Inflammatory macrophage treated with lipopolysaccharide for 1 hour (primary cell): ENCODE results near the gene NFIX.

Experiments used
- DNase-seq, 2 donors: peaks; one replicate each; pipeline ENCODE4 v3.0.0-alpha.2; 2020 to 2022

Gene NFIX

DNA sequence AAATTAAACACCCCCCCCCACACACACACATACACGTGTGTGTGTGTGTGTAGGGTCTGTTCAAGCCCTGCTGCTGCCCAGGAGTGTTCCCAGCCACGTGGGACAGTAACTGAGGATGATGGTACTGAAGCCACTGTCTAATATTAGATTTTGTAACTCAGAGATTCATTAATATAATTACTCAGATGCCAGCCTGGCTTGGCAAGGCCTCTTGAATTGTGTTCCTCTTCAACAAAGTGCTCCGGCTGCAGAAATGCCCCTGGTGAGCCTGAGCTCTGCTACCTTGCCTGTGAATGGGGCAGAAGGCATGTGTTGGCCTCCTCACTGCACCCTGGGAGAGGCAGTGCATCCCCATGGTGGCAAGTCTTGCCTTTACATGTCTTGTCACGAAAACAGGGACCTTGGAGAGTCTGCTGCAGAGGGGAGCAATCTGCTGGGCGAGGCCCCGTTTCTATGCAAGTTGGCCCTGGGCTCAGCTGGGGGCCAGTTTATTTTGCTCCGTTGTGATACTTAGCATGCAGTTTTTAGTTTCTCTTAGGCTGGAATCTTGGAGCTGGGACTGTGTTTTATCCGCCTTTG lies 44.0 kb downstream of the NFIX start:
- no peak for DNase-seq

DNA sequence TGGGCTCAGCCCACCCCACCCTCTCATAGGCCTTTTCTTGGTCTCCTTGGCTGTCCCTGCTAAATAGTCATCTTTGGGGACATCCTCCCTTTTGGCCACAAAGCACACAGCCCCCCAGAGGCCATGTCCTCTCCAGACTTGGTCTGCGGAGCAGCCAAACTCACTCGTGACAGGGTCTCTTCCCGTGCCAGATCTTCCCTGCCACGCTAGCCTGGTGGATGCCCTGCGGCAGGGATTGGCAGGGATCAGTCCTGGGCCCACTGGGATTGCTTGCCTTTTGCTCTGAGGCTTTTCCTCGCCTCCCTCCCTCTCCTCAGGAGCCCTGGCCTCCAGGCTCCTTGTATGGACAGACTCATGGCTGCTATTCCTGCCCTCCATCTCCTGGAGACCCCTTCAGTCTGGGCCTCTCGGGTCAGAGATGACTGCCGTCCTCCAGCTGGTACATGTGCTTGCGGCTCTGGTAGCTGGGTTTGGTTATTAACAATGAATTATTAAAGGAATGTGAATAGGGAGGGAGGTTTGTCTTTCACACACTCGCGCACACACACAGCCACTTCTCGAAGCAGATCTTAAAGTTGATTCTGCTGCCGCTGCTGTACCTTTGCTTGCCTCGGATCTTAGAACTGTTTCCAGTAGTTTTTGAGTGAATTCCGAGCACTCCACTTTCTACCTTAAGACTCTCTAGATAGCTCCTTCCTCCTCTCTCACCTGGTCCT lies 45.1 kb downstream of the NFIX start:
- DNase-seq: no peak

GRCh38 chr19:13040948-13041292 lies 45.6 kb downstream of the NFIX start:
- DNase-seq: no peak

DNA sequence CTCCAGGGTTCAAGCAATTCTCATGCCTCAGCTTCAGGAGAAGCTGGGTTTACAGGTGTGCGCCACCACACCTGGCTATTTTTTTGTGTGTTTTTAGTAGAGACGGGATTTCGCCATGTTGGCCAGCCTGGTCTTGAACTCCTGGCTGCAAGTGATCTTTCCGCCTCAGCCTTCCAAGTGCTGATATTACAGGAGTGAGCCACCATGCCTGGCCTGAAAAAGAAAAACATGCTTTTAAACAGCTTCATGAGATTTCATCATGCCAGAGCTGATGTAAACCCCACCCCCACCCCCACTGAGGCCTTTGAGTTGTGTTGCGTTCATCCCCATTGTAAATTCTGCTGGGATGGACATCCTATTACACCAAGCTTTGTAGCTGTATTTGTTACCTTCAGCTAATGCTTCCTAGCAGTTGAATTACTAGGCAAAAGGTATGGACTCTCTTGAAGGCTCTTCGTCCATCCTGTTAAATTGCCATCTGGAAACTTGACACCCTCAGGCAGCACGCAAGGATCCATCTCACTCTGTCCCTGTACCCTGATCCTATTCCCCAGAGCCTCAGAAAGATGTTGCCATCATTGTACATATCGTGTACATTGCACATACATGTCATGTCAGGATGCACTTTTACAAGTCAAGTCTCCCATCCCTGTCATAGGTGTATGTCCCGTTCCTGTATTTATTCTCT lies 47.3 kb downstream of the NFIX start:
- no peak for DNase-seq

GRCh38 chr19:13043285-13043684 lies 48.0 kb downstream of the NFIX start:
- DNase-seq: no peak

GRCh38 chr19:13044231-13044836 lies 49.1 kb downstream of the NFIX start:
- DNase-seq: no peak

- no peak for DNase-seq
Observed at GRCh38 chr19:13045812-13046211, 50.5 kb downstream of the NFIX start.

- DNase-seq: no peak
Observed at GRCh38 chr19:13047374-13047773, 52.1 kb downstream of the NFIX start.

GRCh38 chr19:13050274-13050673 lies 55.0 kb downstream of the NFIX start:
- no peak for DNase-seq

GRCh38 chr19:13051557-13052165 lies 56.4 kb downstream of the NFIX start:
- DNase-seq: no peak

- no peak for DNase-seq
Observed at GRCh38 chr19:13052447-13053175, 57.3 kb downstream of the NFIX start.

DNA sequence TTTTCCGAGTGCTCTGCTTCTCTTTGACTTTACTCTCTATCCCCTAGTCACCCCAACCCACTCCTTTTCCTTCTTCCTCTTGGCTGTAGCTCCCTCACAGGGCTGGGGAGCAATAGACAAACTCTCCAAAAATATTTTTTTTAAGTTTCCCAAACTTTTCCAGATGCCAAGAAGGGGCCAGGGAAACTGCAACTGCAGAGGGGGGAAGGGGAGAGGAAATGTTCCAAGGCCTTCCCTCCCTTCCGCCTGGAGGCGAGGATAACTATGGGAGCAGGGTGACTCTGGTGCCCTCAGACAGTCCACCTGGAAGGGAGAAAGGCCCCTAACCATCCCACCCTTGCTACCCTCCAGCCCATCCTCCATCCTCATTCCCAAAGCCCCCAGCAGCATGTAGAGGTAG lies 58.0 kb downstream of the NFIX start:
- no peak for DNase-seq

- no peak for DNase-seq
Observed at GRCh38 chr19:13053761-13054625, 58.7 kb downstream of the NFIX start.

GRCh38 chr19:13054626-13055212 lies 59.4 kb downstream of the NFIX start:
- DNase-seq: no peak

DNA sequence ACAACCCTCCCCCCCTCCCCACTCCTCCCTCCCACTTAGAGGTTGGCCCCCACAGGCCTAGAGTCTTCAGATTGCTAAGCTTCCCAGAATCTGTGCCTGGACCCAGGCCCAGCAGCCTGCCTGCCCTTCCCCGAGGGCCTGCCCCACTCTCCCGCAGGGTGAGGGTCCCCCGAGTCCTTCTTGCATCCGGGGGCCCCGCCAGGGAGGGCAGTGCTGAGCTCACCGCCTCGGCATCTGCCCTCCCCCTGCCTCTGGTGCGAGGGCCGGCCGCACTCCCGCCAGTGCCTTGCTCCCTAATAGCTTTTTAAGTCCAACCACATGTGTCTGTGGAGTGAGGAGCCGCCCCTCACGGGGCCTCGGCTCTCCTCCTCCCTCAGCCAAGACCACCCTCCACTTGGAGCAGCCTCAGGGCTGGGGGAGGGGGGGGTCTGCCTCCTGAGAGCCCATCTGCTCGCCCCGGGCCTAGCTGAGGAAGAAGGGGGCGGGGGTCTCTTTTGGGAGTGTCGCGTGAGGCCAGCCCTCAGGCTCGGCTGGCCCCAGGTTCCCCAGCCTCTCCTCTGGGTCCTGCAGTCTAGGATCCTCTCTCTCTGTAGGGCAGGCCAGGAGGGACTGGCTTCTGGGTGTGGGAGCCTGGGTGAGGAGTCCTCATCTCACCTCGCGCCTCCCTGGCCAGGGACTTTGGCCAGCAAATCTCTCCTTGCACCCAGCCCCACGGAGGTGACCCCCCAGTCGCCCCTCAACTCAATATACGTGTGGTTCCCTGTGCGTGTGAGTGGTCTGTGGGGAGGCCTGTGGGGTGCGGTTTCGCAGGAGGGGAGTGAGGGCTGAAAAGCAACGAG lies 60.2 kb downstream of the NFIX start:
- DNase-seq: no peak

- no peak for DNase-seq
Observed at GRCh38 chr19:13056052-13056660, 60.9 kb downstream of the NFIX start.

DNA sequence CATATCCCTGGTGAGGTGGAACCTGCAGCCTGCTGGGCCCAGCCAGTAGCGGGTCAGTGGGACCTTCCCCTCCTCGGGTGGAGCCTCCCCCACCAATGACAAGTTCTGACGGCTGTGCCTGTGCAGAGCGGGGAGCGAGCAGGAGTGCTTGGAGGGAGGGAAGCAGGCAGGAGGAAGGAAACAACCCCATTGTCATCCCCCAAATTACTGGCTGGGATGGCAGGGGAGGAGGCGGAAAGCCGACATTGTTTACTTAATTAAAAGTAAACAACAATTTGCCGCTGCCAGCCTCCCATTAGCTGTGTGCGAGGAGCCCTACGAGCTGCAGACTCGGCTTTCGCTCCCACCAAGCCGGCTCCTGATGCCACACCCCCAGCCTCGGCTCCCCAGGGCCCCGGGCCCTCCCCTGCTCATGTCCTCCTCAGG lies 61.9 kb downstream of the NFIX start:
- DNase-seq: no peak

DNA sequence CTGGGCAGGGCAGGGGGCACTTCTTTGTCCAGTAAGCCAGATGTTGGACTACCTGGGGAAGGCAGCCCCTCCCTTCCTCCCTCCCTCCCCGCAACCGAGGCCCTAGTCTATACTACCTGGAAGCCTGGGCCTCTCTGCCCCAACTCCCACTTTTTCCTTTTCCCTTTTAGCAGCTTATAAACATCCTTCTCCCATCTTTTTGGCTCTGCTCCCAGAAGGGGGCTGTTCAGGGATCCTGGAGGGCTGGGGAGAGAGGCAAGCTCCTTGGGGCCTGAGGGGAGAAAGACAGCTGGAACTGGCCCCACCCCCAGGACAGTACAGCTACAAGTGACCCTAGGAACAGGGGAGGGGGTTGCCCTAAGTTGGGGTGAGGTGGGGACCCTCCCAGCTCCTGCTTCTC lies 62.5 kb downstream of the NFIX start:
- no peak for DNase-seq

GRCh38 chr19:13058951-13059660 lies 63.8 kb downstream of the NFIX start:
- no peak for DNase-seq
